Sciatic nerve (tissue), 2 donors: ENCODE measurements around the gene MLLT10. TPM values are rescaled to one million over a fixed set of nuclear protein-coding genes. Genes with fewer than 3 reads are reported as not detected.
"Not testable (repeated sequence)": the region's sequence is repeated elsewhere in the genome, so short reads cannot be mapped to it uniquely, and the experiment has no call there.

ENCODE experiments used
- ATAC-seq: fragments of 200-7000 bp; cut with Tn5 transposase; one replicate; pipeline ENCODE4 v1.9.1; 2020; ENCODE audit warnings: mild to moderate bottlenecking, moderate library complexity
- DNase-seq: peaks from one replicate; pipeline ENCODE4 v3.0.0-alpha.2; 2020; ENCODE audit warnings: low spot score
- intact Hi-C: fragments of 100-400 bp; cut with DNase I; formaldehyde crosslinking; loops from one replicate; pipeline ENCODE4 v1.14.2; 2022
- total RNA-seq: library from RNA; stranded (reverse); fragmentation: NEBNext Ultra II Directional; extraction: Animal tissue kit (Norgen Biotek cat#: 25700); gene quantifications from one replicate; pipeline ENCODE4 v1.2.1, GENCODE V29; 2021
- donor health status: DM: no; HTN: no; CAD: no.
- donor health status: DM: no; HTN: no; CAD: no.

Gene MLLT10
- total RNA-seq, 1 donor from 2014 or later = 68.1 TPM

GRCh38 chr10:21705828-21706176, 171.8 kb downstream of the MLLT10 start:
- intact Hi-C loops = no loop called here
- ATAC-seq (no peak), DNase-seq (no peak)

DNA sequence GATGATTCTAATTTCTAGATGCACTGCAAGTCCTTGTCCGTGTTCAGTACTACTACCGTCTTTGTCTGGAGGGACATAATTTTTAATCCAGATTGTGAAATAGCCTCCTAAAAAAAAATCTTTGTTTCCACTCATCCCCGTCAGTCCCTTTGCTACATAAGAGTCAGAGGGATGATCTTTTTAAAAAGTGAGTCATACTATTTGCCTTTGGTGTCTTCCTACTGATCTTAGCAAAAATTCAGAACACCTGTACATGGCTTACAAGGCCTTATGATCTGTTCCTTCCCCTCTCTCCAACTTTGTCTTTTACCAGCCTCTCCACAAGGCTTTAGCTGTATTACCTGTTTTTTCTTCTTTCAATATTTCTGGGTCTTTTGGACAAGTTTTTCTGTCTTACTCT, 173.5 kb downstream of the MLLT10 start:
- DNase-seq (no peak), ATAC-seq (no peak)
- intact Hi-C loops = no loop called here

- ATAC-seq (no peak), DNase-seq (no peak)
- intact Hi-C loops = no loop called here
Measured at GRCh38 chr10:21712975-21713374, 178.9 kb downstream of the MLLT10 start.

DNA sequence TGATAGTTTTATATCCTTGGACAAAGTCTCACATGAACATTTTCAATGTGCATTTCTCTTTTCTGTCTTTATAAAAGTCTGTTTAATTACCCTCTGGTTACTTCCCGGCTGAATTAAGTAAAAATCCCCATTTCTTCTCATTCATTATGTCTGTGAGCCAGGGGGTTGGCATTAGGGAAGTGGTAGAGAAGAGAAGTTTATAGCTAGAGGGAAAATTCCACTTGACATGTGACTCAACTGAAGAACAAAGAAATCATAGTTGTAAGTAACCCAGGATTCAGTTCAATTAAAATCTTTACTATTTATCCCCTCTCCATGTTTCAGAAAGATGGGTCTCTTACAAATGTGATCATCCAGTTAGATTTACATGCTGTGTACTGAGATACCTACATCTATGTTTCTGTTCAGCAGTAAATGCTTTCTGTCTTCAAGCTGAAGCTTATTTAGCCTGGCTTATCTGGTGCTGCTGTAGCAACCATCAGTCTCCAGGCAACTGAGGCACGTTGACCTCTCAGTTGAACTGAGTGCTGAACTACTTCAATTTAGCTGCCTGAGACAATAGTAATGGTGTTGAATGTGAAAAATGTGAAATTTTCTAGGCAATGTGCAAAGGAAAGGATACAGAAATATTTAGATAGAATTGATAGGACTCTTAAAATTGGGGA, 181.6 kb downstream of the MLLT10 start:
- intact Hi-C loops = no loop called here
- ATAC-seq (no peak), DNase-seq (no peak)

GRCh38 chr10:21717437-21718054, 183.5 kb downstream of the MLLT10 start:
- ATAC-seq, intact Hi-C loops: not testable (repeated sequence)

DNA sequence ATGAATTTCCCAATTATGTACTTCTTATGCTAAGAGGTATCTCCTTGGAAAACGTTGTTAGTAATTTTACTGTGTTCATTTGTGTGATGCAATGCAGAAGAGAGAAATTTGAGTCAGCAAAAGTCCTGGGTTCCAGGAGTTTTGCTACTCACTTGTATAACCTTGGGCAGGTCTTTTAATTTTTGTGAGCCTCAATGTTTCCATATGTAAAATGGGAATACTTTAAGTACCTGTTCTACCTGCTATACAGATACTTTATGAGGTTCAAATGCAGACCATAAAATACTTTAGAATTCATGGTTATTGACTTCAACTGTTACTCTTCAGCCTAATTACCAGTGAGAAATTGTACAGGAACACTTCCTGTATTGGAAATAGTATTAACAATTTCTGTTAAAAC, 185.5 kb downstream of the MLLT10 start:
- ATAC-seq (no peak), DNase-seq (no peak)
- intact Hi-C loops = no loop called here

More at GRCh38 chr10:21717437-21718054, 183.5 kb downstream of the MLLT10 start:
- not testable (repeated sequence) for DNase-seq

GRCh38 chr10:21720090-21720489, 186.1 kb downstream of the MLLT10 start:
- ATAC-seq = no peak
- DNase-seq = no peak
- intact Hi-C loops = no loop called here

- no peak for ATAC-seq
- no peak for DNase-seq
- intact Hi-C loops = no loop called here
Measured at GRCh38 chr10:21721000-21721665, 187.1 kb downstream of the MLLT10 start.

GRCh38 chr10:21722209-21722608, 188.2 kb downstream of the MLLT10 start:
- DNase-seq = no peak
- intact Hi-C loops = no loop called here
- ATAC-seq = no peak

- ATAC-seq (peak; percentile 7), DNase-seq (no peak)
- intact Hi-C loops = no loop called here
Measured at GRCh38 chr10:21724020-21724589, 190.1 kb downstream of the MLLT10 start.

GRCh38 chr10:21724687-21725367, 190.8 kb downstream of the MLLT10 start:
- DNase-seq (peak; percentile 95), ATAC-seq (peak; percentile 98)
- intact Hi-C loops = no loop called here

DNA sequence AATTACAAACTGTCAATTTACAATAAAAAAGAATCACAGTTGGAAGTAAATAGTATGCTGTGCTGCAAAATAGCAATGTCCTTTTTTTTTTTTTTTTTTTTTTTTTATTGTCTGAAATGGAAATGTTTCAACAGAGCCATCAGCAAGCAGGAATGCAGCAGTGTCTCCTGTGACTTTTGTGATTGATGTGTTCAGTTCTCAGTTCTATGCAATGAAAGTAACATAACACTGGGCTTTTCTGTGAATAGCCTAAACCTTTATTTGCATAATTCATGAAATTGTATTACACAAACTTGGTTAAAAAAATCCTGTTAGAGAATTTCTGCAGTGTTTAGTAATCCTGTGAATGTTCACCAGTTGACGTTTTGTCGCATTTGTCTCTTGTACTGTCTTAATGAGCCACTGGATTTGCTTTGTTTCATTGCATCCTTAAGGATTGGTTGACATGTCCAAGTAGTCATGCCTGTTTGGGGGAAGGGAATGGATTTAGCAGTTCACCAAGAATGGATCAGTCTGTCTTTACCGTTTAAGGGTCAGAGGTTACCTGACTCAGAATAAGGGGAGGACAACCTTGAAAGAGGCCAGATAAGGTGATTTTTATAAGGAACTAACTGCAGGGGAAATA, 192.7 kb downstream of the MLLT10 start:
- ATAC-seq (no peak), DNase-seq (no peak)
- intact Hi-C loops = no loop called here

DNA sequence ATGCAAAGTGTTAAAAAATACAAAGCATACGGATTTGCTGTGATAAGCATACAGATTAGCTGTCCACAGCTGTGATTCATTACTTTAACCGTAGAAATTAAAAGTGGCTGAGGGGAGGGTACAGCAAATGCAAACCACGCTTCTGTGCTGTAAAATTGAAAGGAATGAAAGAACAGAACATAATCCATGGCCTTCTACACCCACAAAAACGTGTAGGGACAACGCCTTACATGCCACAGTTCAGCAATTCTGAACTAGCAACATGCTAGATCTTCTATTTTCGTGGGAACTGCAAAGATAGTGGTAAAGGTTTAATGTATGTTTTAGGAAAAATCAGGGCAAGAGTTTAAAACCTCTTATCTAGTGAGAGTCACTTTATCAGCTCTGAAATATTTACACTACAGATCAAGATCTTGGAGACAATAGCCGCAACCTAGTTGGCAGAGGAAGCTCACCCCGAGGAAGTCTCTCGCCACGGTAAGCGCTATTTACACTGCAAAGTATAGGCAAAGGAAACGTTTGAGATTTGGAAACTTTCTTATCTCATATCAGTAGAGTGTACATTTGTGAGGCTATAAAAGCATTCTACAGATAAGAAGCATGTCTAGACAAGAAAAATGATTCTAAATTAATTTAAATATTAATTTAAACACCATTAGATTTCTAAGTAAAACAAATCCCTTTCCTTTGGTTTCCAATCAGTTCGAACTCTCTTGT, 193.6 kb downstream of the MLLT10 start:
- intact Hi-C loops = no loop called here
- DNase-seq (no peak), ATAC-seq (no peak)

GRCh38 chr10:21728618-21729017, 194.6 kb downstream of the MLLT10 start:
- ATAC-seq (no peak), DNase-seq (no peak)
- intact Hi-C loops = no loop called here

DNA sequence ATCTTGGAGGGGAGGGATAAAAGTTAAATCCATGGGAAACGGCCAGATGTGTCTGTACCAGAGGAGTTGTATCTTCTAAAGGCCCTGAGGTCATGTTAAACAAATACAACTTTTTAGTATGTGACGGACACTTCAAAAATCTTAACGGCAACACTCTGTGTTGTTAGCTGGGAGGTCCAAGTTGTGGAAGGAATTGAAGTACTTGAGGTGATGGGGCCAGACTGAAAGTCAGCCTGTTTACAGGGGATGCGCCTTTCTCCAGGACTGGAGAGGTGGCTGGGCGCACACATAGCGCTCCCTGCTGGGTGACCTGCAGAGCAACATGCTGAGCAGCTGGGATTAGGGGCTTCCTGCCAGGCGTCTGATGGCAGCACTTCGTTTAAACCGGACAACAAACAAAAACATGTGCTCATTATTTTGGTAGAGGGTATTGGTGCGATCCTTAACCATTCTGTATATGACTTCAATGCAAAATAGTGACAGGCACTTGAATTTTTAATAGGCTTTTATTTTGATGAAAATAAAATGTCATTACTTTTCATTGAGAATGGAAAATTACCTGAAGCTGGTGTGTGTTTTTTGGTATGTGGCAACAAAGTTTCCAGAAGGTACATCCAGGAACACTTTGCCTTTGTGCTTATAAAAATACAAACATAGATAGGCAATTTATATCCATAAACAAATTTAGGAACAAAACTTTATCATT, 198.2 kb downstream of the MLLT10 start:
- DNase-seq = no peak

GRCh38 chr10:21733710-21734109, 199.7 kb downstream of the MLLT10 start:
- no peak for DNase-seq
- intact Hi-C loops = loop anchor here (10.0 kb wide), 1 partner anchor 239 kb away; no protein-coding TSS in a partner anchor
- ATAC-seq = no peak

More for the DNA sequence above, 198.2 kb downstream of the MLLT10 start:
- ATAC-seq = peak; percentile 93
- intact Hi-C loops = loop anchor here (10.0 kb wide), 1 partner anchor 237 kb away; no protein-coding TSS in a partner anchor

DNA sequence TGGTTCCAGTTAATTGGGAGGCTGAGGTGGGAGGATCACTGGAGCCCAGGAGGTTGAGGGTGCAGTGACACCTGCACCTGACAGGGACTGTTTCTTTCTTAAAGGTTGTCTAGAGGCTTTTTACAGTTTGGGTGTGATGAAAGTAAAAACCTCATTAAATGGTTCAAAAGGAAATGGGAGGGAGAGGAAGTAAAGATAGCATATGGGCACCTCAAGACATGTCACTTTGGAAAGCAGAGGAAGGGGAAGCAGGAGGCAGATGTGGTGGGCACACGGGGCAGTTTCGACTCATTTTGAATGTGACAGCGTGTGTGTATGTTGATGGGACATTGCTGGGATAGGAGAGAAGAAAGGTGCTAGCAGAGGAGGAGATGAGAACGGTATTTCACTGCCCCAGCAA, 203.1 kb downstream of the MLLT10 start:
- DNase-seq = no peak
- no peak for ATAC-seq
- intact Hi-C loops = loop anchor here (10.0 kb wide), 1 partner anchor 242 kb away; no protein-coding TSS in a partner anchor

DNA sequence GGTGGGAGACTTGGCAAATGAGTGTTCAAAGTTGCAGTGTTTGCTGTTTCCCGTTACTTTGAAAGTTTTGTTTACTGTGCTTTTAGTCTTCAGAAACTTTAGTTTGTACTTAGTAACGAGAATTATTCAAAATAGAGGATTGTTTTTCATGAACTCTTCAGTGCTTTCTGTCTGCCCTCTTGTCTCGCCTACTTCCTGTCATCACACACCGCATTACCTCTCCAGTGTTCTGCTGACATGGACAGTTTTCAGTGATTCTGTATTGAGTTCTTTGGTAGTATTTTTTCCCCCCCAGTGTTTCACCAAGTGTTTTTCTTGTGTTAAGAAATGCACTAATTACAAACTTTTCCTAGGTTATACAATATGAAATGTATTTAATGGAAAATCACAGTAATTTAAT, 207.0 kb downstream of the MLLT10 start:
- DNase-seq (no peak), ATAC-seq (no peak)
- intact Hi-C loops = no loop called here
